ENCODE results near the gene ZNF200.

DNA sequence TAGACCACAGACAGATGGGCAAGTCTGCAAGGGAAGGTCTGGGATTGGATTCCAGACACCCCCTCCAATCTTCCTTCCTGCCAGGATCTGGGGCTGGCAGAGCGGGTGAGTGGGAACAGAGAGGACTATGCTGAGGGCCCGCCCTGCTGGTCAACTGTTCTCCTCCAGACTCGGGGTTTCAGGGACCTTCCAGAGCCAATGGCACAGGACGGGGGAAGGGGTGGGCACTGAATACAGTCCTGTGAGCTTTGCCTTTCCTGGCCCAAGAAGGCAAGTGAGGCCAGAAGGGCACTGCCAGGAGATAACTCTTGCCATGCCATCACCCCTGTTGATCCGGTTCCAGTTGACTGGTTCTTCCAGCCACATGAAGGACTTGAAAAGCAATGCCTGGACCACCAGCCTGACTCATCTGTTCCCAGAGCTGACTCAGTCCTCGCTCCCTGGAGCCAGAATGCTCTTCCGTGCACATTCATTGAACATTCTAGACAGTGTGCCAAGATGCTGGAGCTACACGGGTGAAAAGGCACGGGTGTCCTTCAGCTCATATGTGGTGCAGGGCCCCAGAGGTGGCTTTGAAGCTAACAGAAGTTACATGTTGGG is 22.0 kb upstream of the ZNF200 start:
- TF ChIP-seq, protein P1, sequence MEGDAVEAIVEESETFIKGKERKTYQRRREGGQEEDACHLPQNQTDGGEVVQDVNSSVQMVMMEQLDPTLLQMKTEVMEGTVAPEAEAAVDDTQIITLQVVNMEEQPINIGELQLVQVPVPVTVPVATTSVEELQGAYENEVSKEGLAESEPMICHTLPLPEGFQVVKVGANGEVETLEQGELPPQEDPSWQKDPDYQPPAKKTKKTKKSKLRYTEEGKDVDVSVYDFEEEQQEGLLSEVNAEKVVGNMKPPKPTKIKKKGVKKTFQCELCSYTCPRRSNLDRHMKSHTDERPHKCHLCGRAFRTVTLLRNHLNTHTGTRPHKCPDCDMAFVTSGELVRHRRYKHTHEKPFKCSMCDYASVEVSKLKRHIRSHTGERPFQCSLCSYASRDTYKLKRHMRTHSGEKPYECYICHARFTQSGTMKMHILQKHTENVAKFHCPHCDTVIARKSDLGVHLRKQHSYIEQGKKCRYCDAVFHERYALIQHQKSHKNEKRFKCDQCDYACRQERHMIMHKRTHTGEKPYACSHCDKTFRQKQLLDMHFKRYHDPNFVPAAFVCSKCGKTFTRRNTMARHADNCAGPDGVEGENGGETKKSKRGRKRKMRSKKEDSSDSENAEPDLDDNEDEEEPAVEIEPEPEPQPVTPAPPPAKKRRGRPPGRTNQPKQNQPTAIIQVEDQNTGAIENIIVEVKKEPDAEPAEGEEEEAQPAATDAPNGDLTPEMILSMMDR (IDR thresholded peaks at IDR 0.05; ENCODE audit: borderline replicate concordance, extremely low read depth, low read length, poor library complexity, severe bottlenecking) = no peak
- no peak for TF ChIP-seq EZH2 (IDR thresholded peaks at IDR 0.05; ENCODE audit: borderline replicate concordance, low read depth, low read length, severe bottlenecking)
